HG02970 (cell line): ENCODE measurements around the gene PLPPR5.

Experiments
- ATAC-seq: cut with Tn5 transposase; IDR thresholded peaks from one replicate; pipeline ENCODE4 v1.9.1; 2021; ENCODE audit warnings: mild to moderate bottlenecking, moderate library complexity, moderate number of reproducible peaks; ENCODE audit not compliant: unreplicated experiment, low FRiP score

PLPPR5 gene

DNA sequence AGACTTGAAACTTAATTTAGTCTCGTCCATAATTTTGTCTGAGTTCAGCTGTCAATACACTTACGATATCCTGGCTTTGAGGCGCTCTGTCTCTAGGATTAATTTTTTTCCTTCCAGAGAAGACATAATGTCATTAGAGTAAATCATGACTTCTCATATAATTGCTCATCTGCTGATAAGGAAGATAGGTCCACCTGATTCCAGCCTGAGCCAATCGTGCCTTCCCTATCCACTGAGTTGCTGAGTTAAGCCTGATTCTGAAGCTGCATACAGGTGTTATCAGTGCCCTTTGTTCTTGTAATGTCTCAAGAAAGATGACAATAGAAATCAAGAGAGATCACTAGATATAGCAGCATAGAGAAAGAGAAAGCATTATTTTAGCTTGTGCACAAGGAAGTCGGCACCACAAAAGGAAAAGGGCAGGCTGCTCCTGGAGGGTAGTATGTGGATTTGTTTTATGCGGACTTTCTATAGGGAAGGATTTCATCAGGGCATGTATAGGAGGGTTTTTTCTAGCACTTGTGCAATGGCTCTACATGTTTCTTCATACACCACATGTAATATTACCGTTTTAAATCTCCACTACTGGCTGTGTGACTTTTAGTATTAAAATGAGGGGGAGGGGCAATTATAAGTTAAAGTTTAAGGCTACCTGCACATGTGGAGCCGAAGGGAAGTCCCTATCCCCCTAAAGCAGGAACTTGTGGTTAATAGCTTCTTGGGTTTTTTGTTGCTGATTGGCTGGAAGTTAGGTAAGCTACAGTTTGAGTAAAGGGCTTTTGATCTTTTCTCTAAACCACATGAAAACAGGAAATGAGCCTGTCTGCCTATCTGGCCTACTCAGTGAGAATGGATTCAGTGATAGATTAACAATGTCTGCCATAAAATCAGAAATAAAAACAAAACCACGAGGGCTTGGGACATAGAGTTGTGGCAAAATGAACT is 133.4 kb downstream of the PLPPR5 start:
- ATAC-seq: peak; percentile 99

DNA sequence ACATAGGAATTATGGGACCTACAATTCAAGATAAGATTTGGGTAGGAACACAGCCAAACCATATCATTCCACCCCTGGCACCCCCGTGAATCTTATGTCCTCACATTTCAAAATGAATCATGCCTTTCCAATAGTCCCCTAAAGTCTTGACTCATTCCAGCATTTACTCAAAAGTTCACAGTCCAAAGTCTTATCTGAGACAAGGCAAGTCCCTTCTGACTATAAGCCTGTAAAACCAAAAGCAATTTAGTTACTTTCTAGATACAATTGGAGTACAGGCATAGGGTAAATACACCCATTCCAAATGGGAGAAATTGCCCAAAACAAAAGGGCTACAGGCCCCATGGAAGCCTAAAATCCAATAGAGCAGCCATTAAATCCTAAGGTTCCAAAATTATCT is 138.9 kb downstream of the PLPPR5 start:
- no peak for ATAC-seq

GRCh38 chr1:98860329-98860728 is 144.3 kb downstream of the PLPPR5 start:
- no peak for ATAC-seq

DNA sequence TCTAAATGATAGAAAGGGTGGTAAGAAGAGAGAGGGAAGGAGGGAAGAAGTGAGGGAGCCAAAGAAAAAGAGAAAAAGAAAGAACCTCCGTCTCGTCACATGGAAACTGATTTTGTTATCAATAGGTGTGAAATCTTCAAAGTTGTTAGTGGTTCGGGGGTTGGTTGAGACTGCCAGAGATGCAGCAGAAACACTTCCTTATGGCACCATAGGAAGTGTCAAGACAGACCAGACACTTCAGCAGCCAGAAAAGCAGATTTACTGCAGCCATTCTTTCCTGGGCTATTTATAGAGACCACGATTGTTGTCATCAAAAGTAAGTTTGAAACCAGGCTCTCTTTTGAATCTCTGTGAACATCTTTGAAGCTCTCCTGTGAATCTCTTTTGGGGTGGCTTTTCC is 150.5 kb downstream of the PLPPR5 start:
- ATAC-seq: no peak

DNA sequence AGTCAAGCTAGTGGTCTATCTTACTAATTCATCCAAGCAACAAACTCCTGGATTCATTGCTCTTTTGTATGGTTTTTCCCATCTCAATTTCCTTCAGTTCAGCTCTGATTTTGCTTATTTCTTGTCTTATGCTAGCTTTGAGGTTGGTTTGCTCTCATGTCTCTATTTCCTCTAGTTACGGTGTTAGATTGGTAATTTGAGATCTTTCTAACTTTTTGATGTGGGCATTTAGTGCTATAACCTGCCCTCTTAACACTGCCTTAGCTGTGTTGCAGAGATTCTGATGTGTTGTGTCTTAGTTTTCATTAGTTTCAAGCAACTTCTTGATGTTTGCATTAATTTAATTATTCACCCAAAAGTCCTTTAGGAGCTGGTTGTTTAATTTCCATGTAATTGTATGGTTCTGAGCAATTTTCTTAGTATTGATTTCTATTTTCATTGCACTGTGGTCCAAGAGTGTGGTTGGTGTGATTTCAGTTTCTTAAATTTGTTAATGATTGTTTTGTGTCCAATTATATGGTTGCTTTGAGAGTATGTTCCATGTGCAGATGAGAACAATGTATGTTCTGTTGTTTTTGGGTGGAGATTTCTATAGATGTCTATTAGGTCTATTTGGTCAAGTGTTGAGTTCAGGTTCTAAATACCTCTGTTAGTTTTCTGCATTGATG is 154.6 kb downstream of the PLPPR5 start:
- ATAC-seq: no peak

DNA sequence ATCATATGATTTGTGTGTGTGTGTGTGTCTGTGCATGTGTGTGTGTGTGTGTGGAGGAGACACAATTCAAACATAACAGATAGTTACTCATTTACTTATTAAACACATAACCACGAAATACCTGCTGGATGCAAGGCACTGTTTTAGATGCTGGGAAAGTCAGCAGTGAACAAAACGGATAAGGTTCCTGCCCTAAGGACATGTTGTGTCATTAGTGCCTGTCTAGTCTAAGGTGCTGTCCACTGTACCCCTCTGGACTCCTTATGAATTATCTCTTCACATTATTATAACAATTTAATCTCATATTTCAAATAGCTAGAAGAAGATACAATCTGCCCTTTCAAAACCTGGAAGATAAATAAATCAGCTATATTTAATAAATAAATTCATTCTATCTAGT is 162.4 kb downstream of the PLPPR5 start:
- ATAC-seq: no peak
